ENCODE results near the gene MOK. TPM values are rescaled to one million over a fixed set of nuclear protein-coding genes. Genes with fewer than 3 reads are reported as not detected.

The MOK gene
- total RNA-seq, 2 donors from 2014 or later, result 4.8 to 6.9 TPM

DNA sequence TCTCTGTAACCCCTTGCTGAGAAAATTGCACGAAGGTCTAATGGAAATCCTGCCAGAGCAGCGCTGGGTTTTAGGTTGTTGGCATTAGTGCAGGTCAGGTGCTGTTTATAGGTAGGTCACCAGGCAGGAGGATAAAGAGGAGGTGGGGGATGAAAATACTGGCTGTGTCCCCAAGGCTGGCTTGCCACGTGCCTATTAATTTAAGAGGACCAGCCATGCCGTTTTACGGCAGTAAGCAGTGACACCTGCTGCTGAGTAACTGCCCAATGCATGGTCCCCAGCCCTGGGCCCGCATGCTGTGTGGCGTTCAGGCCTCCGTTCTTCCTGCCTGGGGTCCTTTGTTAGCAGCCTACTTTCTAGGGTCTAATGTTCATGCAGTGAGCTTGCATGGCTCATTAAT is 98.0 kb downstream of the MOK start:
- no peak for DNase-seq
- no peak overlapping the region for H3K27ac ChIP-seq
- no peak overlapping the region for H3K9ac ChIP-seq (ENCODE audit: low read depth in 2 of 2, low read length in 2 of 2)
- H3K4me3 ChIP-seq, result no peak overlapping the region
- intact Hi-C loops (cut with DNase I), result no loop called here
- no peaks in the 10 kb centered on the region for H3K36me3 ChIP-seq
- H3K9me3 ChIP-seq, result no peaks in the 10 kb centered on the region
- H3K27me3 ChIP-seq, result no peaks in the 10 kb centered on the region
- no peaks in the 10 kb centered on the region for H3K4me1 ChIP-seq
- TF ChIP-seq CTCF (IDR thresholded peaks at IDR 0.05), result no peak

DNA sequence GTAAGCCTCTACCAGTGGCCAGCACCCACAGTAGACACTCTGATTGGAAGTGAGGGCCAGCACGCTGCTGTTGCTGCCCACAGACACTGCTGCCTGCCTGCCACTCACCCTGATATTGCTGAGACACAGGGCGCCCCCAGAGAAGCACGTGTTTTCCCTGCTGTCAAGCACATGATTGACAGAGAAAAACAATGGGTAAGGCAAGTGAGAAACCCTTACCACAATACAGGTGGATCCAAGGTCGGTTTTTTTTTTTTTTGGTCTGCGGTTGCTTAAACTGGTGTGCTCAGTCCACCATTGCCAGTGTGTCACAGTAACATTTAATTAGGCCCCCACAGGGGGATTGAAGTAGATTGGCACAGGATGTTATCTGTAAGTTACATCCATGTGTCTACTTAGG is 99.4 kb downstream of the MOK start:
- no peaks in the 10 kb centered on the region for H3K36me3 ChIP-seq
- TF ChIP-seq CTCF (IDR thresholded peaks at IDR 0.05), result no peak
- no peak for DNase-seq
- no peak overlapping the region for H3K4me3 ChIP-seq
- no peak overlapping the region for H3K9ac ChIP-seq (ENCODE audit: low read depth in 2 of 2, low read length in 2 of 2)
- intact Hi-C loops (cut with DNase I), result no loop called here
- H3K9me3 ChIP-seq, result no peaks in the 10 kb centered on the region
- no peak overlapping the region for H3K27ac ChIP-seq
- no peaks in the 10 kb centered on the region for H3K4me1 ChIP-seq
- no peaks in the 10 kb centered on the region for H3K27me3 ChIP-seq

- Histone ChIP-seq H3K36me3 (no peaks in the 10 kb centered on the region), H3K9me3 (no peaks in the 10 kb centered on the region), H3K27ac (no peak overlapping the region), H3K4me1 (no peaks in the 10 kb centered on the region), H3K9ac (ENCODE audit: low read depth in 2 of 2, low read length in 2 of 2) (no peak overlapping the region), H3K27me3 (no peaks in the 10 kb centered on the region), H3K4me3 (no peak overlapping the region)
- no peak for TF ChIP-seq CTCF (IDR thresholded peaks at IDR 0.05)
- intact Hi-C loops (cut with DNase I), result no loop called here
- DNase-seq, result no peak
These were observed 101.6 kb downstream of the MOK start for GRCh38 chr14:102203382-102203781.

DNA sequence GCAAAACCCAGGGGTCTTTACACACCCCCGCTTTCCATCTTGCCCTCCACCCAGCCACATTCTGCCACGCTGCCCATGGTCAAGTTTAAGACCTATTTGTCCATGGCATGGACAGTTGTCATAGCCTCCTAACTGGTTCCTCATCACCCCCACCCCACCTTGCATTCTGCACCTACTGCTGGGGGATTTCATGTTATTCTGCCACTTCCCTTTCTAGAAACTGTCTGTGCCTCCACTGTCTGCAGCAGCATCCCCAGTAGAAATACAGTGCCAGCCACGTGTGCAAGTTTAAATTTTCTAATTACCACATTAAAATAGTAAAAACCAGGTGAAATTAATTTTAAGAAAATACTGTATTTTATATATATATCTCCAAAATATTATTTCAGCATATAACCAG is 102.0 kb downstream of the MOK start:
- Histone ChIP-seq H3K27me3 (no peaks in the 10 kb centered on the region), H3K4me1 (no peaks in the 10 kb centered on the region), H3K9me3 (no peaks in the 10 kb centered on the region), H3K9ac (ENCODE audit: low read depth in 2 of 2, low read length in 2 of 2) (no peak overlapping the region), H3K4me3 (no peak overlapping the region), H3K27ac (no peak overlapping the region), H3K36me3 (no peaks in the 10 kb centered on the region)
- no peak for TF ChIP-seq CTCF (IDR thresholded peaks at IDR 0.05)
- intact Hi-C loops (cut with DNase I), result no loop called here
- DNase-seq, result no peak

- Histone ChIP-seq H3K4me1 (no peaks in the 10 kb centered on the region), H3K9me3 (no peaks in the 10 kb centered on the region), H3K4me3 (no peak overlapping the region), H3K27me3 (no peaks in the 10 kb centered on the region), H3K27ac (no peak overlapping the region), H3K36me3 (no peaks in the 10 kb centered on the region), H3K9ac (ENCODE audit: low read depth in 2 of 2, low read length in 2 of 2) (no peak overlapping the region)
- no peak for TF ChIP-seq CTCF (IDR thresholded peaks at IDR 0.05)
- intact Hi-C loops (cut with DNase I), result no loop called here
- DNase-seq, result no peak
These were observed 103.2 kb downstream of the MOK start for GRCh38 chr14:102201776-102202175.

DNA sequence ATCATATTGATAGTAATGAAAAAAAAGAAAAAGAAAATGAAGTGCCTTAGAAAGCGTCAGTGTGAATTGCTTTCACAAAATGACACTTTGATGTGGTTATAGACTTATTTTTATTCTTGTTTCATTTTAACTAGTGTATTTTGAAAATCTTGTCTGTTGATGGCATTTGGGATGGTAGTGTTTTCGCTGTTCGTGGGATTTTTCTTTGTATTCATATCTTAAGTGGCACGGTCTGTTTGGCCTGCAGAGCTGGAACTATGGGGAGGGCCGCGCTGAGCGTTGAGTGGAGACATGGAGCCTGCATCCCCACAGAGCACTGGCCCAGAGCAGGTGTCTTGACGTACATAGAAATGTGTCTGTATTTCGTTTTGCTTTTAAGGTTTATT is 103.6 kb downstream of the MOK start:
- Histone ChIP-seq H3K9ac (ENCODE audit: low read depth in 2 of 2, low read length in 2 of 2) (no peak overlapping the region), H3K9me3 (no peaks in the 10 kb centered on the region), H3K27me3 (no peaks in the 10 kb centered on the region), H3K36me3 (no peaks in the 10 kb centered on the region), H3K27ac (no peak overlapping the region), H3K4me3 (no peak overlapping the region), H3K4me1 (no peaks in the 10 kb centered on the region)
- no peak for DNase-seq
- no peak for TF ChIP-seq CTCF (IDR thresholded peaks at IDR 0.05)
- intact Hi-C loops (cut with DNase I), result no loop called here
